GF-D8 (cell line): ENCODE measurements around the gene HOXA10.

ENCODE experiments used
- DNase-seq: peaks from one replicate; lab custom pipeline; 2025; lab: John Stamatoyannopoulos, UW

Gene HOXA10

DNA sequence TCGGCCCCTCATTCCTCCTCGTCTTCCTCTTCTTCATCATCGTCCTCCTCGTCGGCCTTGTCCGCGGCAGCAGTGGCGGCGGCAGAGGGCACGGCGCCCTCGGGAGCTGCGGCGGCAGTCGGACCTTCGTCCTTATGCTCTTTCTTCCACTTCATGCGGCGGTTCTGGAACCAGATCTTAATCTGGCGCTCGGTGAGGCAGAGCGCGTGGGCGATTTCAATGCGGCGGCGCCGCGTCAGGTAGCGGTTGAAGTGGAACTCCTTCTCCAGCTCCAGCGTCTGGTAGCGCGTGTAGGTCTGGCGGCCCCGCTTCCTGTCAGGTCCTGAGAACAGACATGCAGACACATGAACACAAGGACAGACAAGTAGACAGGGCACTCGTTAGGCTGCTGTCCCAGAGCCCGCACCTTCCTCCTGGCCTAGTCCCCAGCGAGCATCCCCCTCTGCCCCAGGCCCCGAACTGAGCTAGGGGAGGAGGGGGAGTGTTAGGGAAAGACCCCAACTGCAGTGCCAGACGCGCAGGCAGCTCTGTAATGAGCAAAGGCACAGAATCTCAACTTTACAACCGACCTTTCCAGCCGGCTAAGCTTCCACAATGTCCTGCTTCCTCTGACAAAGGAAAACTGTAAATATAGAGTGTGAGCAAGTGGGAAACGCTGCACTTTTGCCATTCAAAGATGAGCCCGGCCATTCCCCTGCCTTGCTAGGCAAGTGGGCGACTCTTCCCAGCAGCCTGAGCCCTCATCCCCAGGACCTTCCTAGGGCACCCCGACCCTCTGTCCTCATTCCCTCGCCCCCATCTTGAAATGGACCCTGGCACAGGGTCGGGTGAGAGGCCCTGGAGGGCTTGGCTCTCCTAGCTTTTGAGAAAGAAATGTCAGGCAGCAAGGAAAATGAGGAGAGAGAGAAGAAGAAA, 19.0 kb downstream of the HOXA10 start:
- no peak for DNase-seq

DNA sequence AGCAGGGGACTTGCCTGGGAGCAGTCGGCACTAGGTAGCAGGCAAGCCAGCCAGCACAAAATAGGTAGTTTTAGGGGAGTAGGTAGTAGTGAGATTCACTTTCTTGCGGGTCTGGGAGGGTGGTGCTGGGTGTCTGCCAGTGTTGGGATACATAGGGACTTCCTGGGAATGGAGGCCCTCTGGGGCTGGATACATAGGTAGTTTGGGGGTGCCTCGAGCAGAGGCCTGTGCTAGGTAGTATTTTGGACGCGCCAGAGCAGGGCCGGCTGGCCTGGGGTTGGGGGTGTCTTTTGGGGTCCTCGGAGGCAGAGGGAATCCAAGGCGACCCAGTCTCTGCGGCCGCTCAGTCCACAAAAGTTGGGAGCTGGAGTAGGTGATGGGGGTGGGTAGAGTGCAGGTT, 19.8 kb downstream of the HOXA10 start:
- no peak for DNase-seq

DNA sequence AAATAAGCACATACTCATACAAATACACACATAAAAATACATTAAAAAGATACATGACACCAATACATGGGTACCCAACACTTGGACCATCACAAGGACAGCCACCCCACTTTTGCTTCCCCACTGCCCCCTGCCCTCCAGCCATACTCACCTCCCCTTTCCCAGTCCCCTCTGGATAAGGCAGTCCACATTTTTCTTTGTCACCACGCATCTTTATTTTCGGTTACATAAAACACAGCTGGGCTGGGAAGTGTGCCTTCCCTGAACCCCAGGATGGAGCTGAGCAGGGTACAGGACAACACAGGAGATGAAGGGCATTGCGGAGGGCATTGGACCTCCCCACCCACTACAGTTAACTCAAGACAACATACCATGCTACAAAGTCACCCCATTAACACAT, 20.6 kb downstream of the HOXA10 start:
- DNase-seq: no peak

DNA sequence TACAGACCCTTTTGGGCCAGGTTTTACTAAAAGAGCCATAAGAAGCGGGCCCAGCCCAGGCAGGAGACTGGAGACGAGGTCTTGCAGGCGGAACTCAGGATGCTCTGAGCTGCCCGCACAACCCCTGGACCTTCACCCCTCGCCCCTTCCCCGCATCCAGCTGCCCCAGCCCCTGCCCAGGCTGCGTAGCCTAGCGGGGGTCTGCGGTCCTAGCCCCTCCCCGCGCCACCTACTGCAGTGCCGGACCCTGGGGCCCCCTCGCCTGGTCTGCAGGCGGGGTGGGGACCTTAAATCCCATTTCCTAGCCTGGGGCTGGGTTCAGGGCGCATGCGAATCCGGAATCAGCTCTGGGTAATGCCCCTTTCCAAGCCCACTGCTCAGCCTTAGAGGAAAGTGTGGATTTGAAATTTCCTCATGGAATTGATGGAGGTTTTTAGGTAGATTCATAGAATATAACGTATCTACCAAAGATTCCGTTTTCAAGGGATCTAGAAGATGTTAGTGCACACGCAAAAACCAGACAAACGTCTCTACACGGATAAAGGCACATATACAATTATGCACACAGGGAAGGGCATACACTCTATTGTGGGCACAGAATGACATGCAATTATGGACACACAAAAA, 21.2 kb downstream of the HOXA10 start:
- DNase-seq: no peak

- no peak for DNase-seq
Measured at GRCh38 chr7:27151931-27152815, 21.9 kb downstream of the HOXA10 start, which contains the start of gene HOXA3. HOXA3 (minus strand) TSS chr7:27152583; CDS start chr7:27110640, 41,943 bp downstream.

DNA sequence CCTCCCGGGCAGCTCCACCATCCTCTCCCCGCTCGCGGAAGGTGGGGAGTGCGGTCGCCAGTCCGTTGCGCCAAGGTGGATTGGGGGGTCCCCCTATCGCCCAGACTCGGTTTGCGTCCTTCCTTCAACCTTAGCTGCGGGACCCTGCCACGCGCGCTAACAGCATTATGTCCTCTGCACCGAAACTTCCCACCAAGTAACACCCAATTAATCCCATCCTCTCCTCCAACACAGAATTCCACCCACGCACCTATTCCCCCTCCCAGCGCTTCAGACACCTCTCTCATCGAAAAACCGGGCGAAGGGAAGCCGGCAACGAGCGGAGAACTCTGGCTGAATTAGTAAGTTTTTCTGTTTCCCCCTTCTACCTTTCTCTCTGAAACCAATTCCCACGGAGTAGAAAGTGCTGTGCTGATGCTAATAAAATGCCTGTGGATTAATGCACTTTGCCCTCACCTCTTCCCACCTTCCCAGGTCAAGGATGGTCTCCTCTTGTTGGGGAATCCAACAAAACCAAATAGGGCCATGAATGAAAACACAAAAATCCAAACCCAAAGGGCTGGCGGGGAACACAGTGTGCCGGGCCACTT, 22.7 kb downstream of the HOXA10 start:
- no peak for DNase-seq

- DNase-seq: no peak
Measured at GRCh38 chr7:27150568-27151340, 23.4 kb downstream of the HOXA10 start.

GRCh38 chr7:27149842-27150567, 24.1 kb downstream of the HOXA10 start:
- DNase-seq: no peak

GRCh38 chr7:27148756-27149641, 25.1 kb downstream of the HOXA10 start:
- no peak for DNase-seq

GRCh38 chr7:27148031-27148755, 25.9 kb downstream of the HOXA10 start:
- no peak for DNase-seq

DNA sequence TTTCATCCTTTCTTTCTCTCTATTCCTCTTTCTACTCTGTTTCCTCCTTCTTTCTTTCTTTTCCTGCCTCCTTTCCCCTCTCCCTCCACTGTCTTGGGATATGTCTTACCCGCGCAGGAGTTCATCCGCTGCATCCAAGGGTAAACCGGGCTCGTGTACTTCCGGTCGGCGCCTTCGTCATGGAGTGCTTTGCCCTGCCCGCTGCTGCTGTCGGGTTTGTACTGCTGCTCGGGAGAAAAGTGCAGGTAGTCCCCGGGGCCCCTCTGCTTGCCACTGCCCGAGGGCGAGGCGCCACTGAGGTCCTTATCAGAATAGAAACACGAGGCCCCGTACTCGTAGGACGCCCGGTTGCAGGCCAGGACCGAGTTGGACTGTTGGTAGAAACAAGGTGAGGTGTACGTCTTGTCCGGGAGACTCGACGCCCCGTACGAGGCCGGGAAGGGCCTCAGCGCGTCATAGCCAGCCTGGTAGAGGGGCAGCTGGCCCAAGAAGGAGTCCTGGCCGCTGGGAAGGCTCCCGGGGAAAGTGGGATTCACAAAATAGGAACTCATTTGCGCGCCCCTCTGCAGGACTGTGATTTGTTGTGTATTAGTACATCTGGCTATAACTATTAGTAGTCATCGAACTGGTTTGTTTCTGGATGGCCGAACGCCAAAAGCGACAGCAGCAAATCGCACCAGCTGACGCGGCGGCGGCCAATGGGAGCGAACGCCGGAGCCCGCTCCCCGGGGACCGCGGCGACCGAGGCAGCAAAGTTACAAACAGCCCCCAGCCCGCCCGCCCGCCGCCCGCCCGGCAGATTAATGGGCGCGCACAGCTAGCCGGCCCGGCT, 26.7 kb downstream of the HOXA10 start, which contains the start of gene HOXA6:
TSS of gene HOXA6 (minus strand) at position 576 of the 832 bp plus-strand sequence. CDS start at position 551, 25 bp downstream.
- DNase-seq: no peak

DNA sequence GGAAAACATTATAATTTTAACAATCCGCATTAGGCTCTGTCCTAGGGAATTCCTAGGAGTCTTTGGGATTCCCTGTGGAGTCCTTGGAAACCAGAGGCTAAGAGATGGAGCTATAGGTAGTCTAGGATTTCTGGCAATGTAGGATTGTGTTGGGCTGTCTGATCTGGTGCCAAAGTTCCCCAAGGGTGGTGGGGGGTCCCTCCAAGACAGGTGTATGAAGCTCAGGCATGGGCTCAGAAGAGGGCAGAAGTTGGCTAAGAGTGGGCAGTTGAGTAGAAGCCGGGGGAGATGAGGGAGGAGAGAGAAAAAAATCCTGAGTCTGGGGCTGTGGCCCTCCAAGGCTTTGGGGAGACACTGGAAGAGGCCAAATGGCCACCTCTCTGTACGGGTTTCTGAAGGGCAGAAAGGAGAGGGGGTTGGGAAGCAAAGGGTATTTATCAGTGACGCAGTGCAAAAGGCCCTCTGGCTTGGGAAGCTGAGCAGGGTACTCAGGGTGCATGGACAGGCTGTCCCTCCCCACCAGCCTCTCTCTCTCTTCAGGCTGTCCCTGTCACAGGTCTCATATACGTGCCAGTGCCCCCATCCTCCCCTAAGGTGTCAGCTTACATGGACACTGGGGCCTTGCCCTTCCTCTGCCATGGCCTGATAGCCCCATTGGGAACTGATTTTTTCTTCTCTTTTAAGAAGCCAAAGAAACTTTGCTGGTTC, 27.5 kb downstream of the HOXA10 start:
- DNase-seq: no peak

GRCh38 chr7:27145914-27146412, 28.2 kb downstream of the HOXA10 start:
- DNase-seq: no peak

DNA sequence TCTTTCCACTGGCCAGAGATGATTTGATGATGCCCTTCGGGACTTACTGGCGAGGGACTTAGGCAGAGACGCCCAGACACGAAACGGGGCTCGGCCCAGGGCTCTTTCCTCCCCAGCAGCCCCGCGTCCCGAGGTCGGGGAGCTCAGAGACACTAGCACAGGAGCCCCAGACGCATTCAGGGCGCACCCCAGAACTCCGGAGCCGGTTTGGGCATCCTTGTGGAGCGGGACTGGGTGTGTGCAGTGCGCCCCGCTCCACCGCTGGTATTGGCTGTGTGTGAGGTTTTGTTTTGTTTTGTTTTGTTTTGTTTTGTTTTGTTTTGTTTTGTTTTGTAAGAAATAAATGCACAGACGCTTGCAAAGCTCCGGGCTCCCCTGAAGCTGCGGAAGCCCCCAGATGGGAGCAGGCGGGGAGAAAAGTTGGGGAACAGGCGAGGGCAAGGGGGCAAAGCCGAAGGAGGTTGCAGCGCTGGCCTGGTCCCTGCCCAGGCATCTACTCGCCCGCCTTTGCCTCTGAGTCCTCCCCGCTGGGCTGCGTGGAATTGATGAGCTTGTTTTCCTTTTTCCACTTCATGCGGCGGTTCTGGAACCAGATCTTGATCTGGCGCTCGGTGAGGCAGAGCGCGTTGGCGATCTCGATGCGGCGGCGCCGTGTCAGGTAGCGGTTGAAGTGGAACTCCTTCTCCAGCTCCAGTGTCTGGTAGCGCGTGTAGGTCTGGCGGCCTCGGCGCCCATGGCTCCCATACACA, 28.8 kb downstream of the HOXA10 start:
- DNase-seq: no peak

GRCh38 chr7:27144781-27145164, 29.3 kb downstream of the HOXA10 start:
- no peak for DNase-seq
